GM19025 (cell line): ENCODE results near the gene UVRAG.
A peak's percentile ranks its signal among the peaks of the same experiment; 100 is the strongest.

Source experiments
- ATAC-seq: cut with Tn5 transposase; IDR thresholded peaks from one replicate; pipeline ENCODE4 v1.9.1; 2021; ENCODE audit warnings: mild to moderate bottlenecking, low read depth, moderate library complexity; ENCODE audit not compliant: unreplicated experiment

Gene UVRAG

DNA sequence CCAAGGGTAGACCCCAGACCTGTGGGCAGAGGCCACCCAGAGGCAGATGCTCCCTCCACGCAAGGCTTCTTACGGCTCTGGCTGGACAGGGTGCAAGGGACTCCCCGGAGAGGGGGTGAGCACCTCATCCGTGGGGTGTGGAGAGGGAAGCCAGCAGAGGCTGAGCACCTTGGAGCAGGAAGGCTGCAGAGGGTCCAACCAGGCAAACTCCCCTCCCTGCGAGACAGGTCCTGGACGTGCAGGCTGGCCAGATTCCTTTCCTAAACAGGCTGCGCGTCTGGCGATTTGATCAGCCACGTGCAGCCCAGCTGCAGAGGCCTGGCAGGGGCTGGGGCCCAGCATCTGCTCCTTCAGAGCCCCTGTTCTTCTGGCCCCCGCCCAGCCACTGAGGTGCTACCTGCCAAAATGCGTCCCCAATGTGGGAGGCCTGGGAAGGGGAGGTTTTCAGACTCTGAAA is 342.0 kb downstream of the UVRAG start:
- ATAC-seq, result no peak

DNA sequence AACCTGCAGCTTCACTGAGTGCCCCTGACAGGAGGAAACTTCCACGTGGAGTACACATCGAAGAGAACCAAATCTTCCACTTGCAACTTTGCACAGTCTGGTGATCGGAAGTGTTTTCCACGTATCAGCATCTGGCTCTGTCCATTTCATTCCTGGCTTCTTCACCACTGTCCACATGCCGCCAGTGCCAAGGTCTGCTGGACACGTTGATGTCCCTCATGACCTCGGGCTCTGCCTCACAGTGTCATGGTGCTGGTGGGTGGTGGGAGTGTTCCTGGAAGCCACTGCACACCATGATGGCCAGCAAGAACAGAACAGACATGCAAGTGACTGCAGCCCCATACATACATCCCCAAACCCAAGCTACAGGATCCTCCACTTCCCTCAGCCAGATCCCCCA is 342.9 kb downstream of the UVRAG start:
- no peak for ATAC-seq

DNA sequence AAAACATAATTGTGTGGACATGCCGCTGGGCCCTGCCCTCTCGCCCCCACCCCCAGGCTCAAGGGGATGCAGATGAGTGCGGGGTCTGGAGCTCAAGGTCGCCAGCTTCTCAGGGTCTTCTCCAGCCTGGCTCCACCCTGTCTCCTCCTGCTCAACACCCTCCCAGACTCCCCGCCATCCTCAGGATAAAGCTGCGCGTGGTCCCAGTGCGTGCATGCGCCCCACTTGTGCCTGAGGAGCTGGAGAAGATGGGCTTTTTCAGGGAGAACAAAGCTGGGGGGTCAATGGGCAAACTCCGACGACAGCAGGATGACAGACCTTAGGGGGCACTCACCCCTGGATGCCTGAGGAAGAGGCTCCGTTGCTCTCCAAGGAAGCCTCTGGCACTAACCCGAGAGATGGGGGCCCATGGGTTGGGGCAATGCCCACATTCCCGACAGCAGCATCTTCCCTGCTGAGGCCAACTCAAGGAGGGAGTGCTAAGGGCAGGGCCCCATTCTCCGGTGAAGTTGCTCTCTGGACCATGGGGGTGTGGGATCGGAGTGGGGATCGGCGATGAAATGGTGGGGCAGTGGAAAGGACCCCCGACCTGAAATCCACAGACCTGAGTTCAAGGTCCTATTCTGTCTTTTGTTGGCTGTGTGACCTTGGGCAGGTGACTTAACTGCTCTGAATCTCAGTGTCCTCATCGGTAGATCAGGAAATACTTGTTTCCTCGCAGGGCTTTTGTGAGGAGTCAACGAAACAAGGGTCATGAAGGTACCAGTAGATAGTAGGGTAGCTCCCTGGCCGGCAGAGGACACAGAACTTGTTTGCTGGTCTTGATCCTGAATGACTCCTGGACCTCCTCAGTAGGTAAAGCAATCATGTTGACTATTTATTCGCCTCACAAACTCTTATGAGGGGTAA is 343.6 kb downstream of the UVRAG start:
- ATAC-seq, result no peak

DNA sequence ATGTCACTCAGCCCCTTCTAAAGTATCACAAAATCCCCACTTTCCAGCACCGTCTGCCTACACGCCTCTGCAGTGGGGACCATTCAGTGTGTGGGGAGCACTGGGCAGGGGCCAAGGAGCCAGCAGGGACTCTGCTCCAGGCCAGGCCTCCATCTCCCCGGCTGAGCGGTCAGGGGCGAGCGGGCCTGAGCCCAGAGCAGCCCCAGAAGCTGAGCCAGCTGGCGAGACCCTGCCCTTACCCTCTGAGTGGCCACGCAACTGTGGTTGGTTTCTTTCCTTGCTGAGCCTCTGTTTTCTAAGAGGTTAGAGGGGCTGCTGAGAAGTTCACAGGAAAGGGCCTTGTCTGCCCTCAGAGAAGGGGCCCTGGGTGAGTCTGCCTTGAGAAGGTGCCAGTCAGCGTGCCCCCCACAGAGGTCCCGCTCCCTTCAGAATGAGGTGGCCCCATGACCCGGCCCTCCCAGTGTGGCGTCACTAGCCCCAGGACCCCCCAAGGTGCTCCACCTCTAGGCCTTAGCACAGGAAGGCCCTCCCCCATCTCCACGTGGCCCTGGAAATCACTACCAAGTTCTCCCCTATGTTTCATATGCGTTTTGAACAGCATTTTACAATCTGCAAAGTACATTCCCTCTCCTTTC is 344.4 kb downstream of the UVRAG start:
- ATAC-seq, result no peak

DNA sequence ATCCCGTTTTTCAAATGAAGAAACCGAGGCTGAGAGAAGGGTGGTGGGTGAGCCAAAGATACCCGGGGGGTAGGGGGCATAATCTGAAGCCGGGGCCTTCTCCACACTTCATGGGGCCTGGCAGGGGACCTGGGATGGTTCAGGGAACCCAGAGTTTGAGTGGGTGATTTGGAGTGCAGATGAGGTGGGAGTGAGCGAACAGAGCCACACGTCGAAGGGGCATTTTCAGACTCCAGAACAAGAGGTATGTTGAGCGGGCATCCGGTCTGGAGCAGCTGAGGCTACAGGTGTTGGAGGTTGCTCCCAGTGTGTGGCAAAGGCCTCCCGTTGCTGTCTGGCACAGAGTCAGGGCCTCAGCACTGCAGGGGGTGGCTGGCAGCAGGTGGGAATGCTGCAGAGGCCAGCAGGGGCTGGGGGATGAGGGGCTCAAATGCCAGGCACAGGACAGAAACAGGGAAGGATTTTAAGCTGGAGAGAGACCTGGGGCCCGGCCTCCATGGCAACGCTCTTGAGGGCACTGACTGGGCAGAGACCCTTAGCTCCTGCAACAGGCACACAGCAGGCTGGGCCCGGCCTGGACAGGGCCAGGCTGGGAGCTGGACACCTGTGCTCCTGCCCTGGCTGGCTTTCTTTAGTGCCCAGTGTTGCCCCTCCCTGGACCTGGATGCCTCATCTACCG is 345.1 kb downstream of the UVRAG start:
- ATAC-seq, result no peak

DNA sequence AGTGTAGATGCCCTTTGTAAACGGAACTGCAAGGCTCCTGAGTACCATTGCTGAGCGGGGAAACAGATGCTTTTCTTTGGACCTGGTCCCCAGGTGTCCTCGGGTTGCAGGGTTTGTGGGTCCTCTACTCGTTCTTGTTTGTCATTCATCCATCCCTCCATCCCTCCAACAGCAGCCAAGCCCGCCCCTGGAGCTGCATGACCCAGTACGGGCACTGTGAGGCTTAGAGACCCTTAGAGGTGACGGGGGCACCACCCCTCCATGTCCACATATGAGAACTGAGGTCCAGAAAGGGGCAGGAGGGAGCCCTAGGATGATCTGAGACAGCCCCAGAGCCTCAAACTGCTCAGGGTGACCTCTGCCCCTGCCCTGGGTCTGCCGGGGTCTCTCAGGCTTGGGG is 345.8 kb downstream of the UVRAG start:
- no peak for ATAC-seq

DNA sequence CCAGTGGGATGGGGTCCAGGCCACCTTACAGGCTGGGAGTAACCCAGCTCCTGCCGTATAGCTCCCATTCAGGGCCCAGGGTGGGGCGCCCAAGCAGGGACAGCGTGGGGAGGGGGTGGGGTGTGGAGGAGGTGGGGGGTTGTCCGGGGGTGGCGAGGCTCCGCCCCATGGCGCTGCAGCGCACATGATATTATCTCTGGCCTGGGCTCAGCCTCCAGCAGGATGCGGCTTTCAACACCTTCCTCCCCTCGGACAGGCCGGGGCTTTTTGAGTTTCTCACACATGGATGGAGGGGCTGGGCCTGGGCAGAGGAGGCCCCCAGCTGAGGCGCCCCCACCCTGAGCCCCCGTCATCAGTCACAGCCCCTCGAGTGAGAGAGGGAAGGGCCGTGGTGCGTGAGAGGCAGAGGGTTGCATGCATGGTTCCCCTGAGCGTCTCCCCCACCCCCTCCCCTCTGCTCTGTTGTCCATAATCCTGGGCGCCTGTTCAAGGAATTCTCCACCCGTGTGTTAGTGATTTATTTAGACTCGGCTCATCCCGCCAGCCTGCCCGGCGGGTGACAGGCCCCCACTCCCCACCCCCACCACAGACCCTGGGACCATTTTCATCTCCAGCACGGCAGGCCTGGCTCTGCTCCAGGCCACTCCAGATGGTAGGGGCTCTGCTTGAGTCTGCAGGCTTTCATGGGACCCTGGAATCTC is 346.4 kb downstream of the UVRAG start:
- no peak for ATAC-seq

DNA sequence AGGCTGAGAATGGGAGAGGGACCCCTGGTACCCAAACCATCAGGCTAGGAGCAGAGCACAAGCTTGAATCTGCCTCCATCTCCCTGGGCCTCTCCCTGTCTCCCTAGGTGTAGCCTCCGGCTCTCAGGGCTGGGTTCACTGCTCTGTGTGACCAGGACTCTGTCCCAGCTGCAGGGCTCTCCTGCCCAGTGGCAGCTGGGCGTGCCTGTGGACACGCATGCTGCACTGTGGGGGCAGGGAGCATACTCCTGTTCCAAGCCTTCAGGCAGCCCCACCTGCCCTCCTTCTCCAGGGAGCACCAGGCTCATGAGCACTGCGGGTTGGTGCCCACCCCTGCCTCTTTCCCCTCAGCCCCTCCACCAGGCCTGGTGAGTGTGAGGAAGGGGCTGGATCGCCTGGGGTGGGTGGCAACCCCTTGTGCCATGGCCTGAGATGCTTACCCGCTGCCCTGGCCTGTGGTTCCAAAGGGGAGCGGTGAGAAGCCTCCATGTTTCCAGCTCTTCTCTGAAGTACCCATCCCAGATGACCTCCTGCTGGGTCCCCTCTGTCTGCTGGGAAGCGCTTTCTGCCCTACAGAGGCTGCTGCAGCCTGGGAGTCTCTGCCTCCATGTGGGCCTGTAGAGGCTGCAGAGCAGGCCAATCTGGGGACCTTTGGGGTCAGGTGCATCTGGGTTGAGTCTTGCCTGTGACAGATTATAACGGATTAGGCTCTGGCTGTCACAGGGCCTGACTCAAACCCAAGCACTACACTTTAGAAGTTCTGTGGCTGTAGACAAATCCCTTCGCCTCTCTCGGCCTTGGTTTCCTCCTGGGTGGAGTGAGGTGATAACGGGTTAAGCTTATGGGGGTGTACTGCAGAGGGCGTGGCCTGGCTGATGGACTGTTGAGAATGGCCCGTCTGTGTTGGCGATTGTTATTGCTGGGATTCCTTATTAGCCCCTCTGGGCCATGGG is 347.6 kb downstream of the UVRAG start:
- ATAC-seq, result no peak

DNA sequence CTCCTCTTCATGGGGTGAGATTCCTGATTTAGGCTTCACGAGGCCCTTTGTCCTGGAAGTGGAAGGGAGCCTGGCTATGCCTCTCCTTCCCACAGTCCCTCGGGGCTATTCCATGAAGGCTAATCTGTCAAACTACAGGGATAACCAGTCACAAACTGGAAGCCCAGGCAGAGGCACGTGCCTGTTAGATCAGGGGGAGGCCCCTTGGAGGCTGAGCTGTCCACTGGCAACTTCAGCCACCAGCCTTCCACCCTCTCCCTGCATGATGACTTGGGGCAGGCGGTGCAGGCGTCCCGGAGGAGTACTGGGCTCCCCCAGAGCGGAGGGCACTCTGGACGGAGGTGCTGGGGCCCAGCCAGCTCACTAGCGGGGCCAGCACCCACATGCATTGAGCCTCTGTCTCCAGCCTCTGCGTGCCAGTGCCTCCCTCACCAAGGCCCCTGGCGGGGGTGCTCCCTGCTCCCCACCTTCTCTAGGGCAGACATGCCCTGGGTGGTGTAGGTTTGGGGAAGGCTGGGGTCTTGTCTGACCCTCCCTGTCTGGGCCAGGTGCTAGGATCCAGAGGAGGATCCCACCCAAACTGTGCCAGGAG is 348.4 kb downstream of the UVRAG start:
- ATAC-seq, result no peak

DNA sequence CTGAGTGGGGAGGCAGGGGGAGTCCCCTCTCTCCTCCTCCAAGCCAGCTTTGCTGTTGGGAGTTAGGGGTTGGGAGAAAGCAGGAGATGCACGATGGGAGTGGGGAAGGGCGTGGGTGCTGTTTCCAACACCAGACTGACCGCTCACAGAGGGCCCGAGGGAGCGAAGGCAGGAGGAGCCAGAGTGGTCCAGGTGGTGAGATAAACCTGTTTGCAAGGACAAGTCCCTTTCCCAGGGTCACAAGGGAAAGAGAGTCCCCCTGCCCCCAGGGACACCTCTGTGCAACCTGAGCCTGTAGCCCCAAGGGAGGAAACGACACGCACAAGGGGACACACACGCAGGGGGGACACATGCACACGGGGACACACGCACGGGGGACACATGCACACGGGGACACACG is 349.1 kb downstream of the UVRAG start:
- no peak for ATAC-seq

DNA sequence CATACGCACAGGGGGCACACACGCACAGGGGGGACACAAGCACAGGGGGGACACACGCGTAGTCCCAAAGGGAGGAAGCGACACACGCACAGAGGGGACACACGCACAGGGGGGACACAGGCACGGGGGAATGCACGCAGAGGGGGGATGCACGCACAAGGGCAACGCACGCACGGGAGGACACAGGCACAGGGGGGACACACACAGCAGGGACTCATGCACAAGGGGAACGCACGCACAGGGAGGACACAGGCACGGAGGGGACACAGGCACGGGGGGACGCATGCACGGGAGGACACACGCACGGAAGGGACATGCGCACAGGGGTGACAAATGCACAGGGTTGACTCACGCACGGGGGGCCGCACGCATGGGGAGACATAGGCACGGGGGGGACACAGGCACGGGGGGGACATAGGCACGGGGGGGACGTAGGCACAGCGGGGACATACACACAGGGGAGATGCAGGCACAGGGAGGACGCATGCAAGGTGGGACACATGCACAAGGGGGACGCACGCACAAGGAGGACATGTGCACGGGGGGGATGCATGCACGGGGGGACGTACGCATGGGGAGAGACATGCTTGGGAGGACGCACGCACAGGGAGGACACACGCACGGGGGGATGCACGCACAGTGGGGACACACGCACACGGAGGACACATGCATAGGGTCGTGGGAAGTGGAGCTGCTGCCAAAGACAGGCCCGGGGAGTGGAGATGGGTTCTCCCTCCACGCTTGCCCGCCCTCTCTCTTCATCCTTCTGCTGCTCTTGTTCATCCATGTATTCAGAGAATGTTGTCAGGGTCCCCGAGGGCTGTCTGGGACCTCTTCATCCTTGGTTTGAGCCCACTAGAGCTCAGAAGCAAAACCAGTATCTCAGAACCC is 350.1 kb downstream of the UVRAG start:
- no peak for ATAC-seq

DNA sequence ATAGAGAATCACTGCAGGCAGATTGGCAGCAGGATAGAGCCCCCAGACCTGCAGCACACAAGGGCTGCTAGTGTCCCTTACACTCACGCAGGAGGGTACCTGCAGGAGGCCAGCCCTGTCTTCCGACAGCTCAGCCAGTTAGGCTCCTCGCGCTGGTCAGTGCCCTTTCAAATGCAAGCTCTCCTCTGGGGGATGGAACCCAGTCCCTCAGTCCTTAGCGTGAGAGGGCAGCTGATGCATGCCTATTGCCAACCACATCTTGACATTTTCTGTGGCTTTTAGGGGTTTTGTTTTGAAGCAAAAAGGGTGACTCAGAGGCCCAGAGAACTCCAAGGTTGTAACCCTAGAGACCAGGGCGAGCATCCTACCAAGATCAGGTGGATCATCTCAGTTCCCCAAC is 351.3 kb downstream of the UVRAG start:
- ATAC-seq, result peak; percentile 50

DNA sequence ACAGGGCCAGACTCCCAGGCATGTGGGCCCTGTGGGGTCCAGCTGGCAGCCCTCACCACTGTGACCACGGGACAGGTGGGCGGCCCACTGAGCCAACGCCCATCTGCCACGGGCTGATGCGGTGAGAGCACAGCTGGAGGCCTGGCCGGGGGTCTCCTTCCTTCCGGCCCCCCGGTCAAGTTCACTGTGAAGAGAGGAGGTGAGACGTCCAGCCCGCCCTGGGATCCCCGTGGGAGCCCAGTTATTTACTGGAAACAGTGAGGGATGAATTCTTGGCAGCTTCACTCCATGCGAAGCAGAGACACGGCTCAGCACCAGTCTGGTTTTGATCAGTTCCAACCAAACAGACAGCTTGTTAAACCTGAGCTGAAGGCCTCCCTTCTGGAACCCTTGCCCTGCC is 352.6 kb downstream of the UVRAG start:
- ATAC-seq, result no peak

DNA sequence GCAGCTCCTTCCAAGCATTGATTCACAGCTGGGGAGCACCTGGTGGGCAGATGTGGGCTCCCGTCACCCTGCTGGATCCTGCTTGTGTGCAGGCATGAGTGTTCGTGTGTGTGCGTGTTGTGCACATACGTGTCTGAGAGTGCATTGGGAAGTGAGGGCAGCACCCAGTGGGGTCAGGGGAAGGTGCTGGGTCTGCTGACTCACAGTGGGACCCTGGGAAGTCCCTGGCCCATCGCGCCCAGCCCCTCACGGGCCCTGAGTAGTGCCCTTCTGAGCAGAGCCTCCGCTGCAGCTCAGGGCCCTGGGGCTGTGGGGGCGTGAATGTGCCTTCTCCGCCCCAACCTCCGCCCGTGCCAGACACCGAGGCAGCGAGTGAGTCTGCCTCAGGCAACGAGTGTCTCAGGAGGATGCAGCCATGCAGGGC is 354.5 kb downstream of the UVRAG start:
- ATAC-seq, result peak; percentile 58

DNA sequence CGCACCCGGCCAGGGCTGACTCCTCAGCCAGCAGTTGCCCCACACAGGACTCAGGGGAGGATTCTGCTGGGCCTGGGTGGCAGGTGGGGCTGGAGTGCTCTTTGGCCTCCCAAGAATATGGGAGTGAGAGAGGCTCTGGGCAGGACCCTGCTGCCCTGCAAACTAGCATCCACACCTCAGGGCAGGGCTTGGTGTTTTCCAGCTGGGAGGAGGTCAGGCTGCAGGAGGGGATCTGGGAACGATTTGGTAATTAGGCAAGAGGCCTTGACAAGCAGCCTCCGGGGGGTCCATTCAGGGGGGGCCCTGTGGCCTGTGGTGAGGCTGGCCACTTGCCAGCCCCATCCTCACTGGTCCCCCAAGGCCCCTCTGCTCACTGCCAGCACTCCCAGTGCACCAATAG is 355.5 kb downstream of the UVRAG start:
- no peak for ATAC-seq

DNA sequence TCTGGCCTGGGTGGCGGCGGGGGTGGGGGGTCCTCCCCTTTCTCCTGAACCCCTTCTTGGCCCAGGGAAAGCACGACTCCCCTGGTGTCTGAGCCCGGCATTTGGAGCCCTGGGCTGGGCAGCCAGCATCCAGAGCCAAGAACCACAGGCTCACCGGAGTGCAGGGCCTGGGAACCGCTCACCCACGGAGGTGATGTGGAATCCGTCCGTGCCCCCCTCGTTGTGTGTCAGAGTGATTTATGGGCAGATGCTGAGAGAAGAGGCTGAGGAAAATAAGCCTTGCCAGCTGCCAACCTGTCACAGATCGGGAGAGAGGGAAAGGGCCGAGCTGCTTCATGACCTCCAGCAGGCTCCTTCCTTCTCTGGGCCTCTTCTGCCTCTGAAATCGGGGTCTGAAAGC is 357.6 kb downstream of the UVRAG start:
- ATAC-seq, result no peak

DNA sequence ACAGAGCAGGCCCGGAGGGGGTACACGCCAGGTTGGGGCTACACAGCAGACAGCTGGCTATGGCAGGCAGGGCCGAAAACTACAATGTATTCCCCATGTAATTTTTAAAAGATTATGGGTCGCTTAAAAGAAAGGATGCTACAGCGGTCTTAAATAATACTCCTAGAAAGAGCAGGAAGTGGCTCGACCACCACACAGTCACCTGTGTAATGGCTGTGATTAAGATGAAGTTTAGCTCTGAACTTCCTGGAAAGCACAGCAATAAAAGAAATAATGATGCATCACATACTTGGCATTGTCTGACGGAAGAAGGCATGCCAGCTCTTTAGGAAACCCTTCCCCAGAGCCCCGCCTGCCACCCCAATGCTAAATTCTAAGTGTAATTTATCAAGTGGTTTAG is 358.7 kb downstream of the UVRAG start:
- ATAC-seq, result no peak

DNA sequence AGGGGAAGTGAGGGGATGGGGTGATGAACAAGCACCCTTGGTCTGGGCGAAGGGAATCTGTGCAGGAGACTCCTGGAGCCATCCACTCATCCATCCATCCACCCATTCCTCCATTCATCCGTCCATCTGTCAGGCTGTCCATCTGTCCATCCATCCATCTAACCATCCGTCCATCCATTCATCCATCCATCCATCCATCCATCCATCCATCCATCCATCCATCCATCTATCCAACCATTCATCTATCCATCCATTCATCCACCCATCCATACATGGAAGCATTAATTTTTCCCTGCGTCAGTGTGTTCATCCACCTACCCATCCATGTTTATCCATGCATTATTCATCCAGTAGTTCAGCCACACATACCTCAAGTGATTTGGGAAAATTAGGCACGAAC is 359.3 kb downstream of the UVRAG start:
- ATAC-seq, result no peak
